Caco-2 (cell line): ENCODE measurements around the gene NFKB1. TPM values are rescaled to one million over a fixed set of nuclear protein-coding genes. Genes with fewer than 3 reads are reported as not detected.

Source experiments
- BruUV-seq: library from RNA; stranded (reverse); fragments of 400-500 nt; replicated peaks from 2 replicates; lab custom pipeline; 2021; lab: Mats Ljungman, UMichigan
- CTCF ChIA-PET: fragments of 300-600 bp; sonication (Branson Sonifier 250); formaldehyde crosslinking; loops from one replicate; lab custom pipeline; 2022; ENCODE audit warnings: antibody characterized with exemption; lab: Charles Lee
- POLR2A ChIA-PET: fragments of 300-600 bp; sonication (Branson Sonifier 250); formaldehyde crosslinking; loops from one replicate; lab custom pipeline; 2022; ENCODE audit warnings: antibody characterized with exemption; lab: Charles Lee
- DNase-seq, 2 experiments: peaks; one replicate each; pipeline versions ENCODE4 v3.0.0 to v3.0.0-alpha.2; 2020 to 2022
- H3K27me3 ChIP-seq: replicated peaks from 2 replicates; pipeline ENCODE4 v1.6.0; 2011; ENCODE audit warnings: low read length; ENCODE audit not compliant: control insufficient read depth, insufficient read depth
- H3K36me3 ChIP-seq: 2 replicates; pipeline ENCODE4 v1.5.1; 2011; ENCODE audit warnings: low read length; ENCODE audit not compliant: control insufficient read depth, insufficient read depth
- H3K4me1 ChIP-seq: fragments of 250-450 bp; sonication (Bioruptor Pico); 2 replicates; pipeline ENCODE4 v1.5.1; 2020; ENCODE audit warnings: mild to moderate bottlenecking
- H3K4me3 ChIP-seq: 2 replicates; pipeline ENCODE4 v1.5.1; 2011; ENCODE audit warnings: low read depth, mild to moderate bottlenecking, control low read depth, low read length
- H3K9me3 ChIP-seq: fragments of 250-450 bp; sonication (Bioruptor Pico); 2 replicates; pipeline ENCODE4 v1.5.1; 2020; ENCODE audit warnings: mild to moderate bottlenecking, moderate library complexity
- H3K27ac Mint-ChIP-seq: one replicate; pipeline ENCODE4 v1.8.0; 2022; ENCODE audit warnings: mixed read lengths; ENCODE audit not compliant: unreplicated experiment
- H3K27me3 Mint-ChIP-seq: one replicate; pipeline ENCODE4 v1.8.0; 2022; ENCODE audit warnings: mixed read lengths; ENCODE audit not compliant: insufficient read depth, unreplicated experiment
- H3K36me3 Mint-ChIP-seq: one replicate; pipeline ENCODE4 v1.8.0; 2022; ENCODE audit warnings: mild to moderate bottlenecking, mixed read lengths; ENCODE audit not compliant: insufficient read depth, unreplicated experiment
- H3K4me1 Mint-ChIP-seq: one replicate; pipeline ENCODE4 v1.8.0; 2022; ENCODE audit warnings: low read depth, mixed read lengths; ENCODE audit not compliant: unreplicated experiment
- H3K4me3 Mint-ChIP-seq: one replicate; pipeline ENCODE4 v1.8.0; 2022; ENCODE audit warnings: mild to moderate bottlenecking, moderate library complexity, mixed read lengths; ENCODE audit not compliant: unreplicated experiment
- H3K9me3 Mint-ChIP-seq: one replicate; pipeline ENCODE4 v1.8.0; 2022; ENCODE audit warnings: mixed read lengths; ENCODE audit not compliant: unreplicated experiment
- CTCF ChIP-seq, 2 experiments: fragments of 200-600 bp in 1 of 2; IDR thresholded peaks; 1 replicate in 1 of 2; 2 replicates in 1 of 2; pipeline versions ENCODE4 v1.5.1 to v1.8.0; 2011 to 2022; ENCODE audit warnings: antibody characterized with exemption in 1 of 2, control low read depth in 1 of 2, inconsistent platforms in 1 of 2, low read depth in 1 of 2, low read length in 1 of 2, mild to moderate bottlenecking in 1 of 2, moderate library complexity in 1 of 2; ENCODE audit not compliant: insufficient read depth in 1 of 2, severe bottlenecking in 1 of 2, unreplicated experiment in 1 of 2
- intact Hi-C: fragments of 100-400 bp; cut with micrococcal nuclease; formaldehyde crosslinking; loops from one replicate; pipeline ENCODE4 v1.10.0; 2022; ENCODE audit not compliant: unreplicated experiment
- total RNA-seq: library from RNA; stranded (reverse); gene quantifications from 2 replicates; pipeline ENCODE4 v1.2.3, GENCODE V29; 2022

Gene NFKB1
- total RNA-seq, 1 experiment from 2014 or later: 33.0 TPM

GRCh38 chr4:102541697-102542096, 40.5 kb downstream of the NFKB1 start:
- no peak overlapping the region for H3K4me3 ChIP-seq
- Mint-ChIP-seq H3K4me1 (peaks cover 4% of the 10 kb centered on the region), H3K27me3 (no peaks in the 10 kb centered on the region), H3K4me3 (no peak overlapping the region), H3K27ac (no peak overlapping the region), H3K36me3 (peaks cover 9% of the 10 kb centered on the region), H3K9me3 (no peaks in the 10 kb centered on the region)
- no peak for TF ChIP-seq CTCF (IDR thresholded peaks at IDR 0.05; ENCODE audit: insufficient read depth in 1 of 2, low read depth in 1 of 2, low read length in 1 of 2, severe bottlenecking in 1 of 2, unreplicated experiment in 1 of 2)
- H3K9me3 ChIP-seq: no peaks in the 10 kb centered on the region
- no peaks in the 10 kb centered on the region for H3K27me3 ChIP-seq
- ChIA-PET CTCF (no interaction called here), POLR2A (no interaction called here)
- peak in 1 of 2 experiments; percentile 5 for DNase-seq
- peaks cover 7% of the 10 kb centered on the region for H3K4me1 ChIP-seq
- H3K36me3 ChIP-seq: no peaks in the 10 kb centered on the region
- BruUV-seq: no TSS peak
- intact Hi-C loops: no loop called here

- Histone ChIP-seq H3K9me3 (no peaks in the 10 kb centered on the region), H3K4me1 (peaks cover 11% of the 10 kb centered on the region), H3K4me3 (no peak overlapping the region), H3K27me3 (no peaks in the 10 kb centered on the region), H3K36me3 (no peaks in the 10 kb centered on the region)
- no TSS peak for BruUV-seq
- no peak for TF ChIP-seq CTCF (IDR thresholded peaks at IDR 0.05; ENCODE audit: insufficient read depth in 1 of 2, low read depth in 1 of 2, low read length in 1 of 2, severe bottlenecking in 1 of 2, unreplicated experiment in 1 of 2)
- Mint-ChIP-seq H3K27ac (peak overlapping the region; percentile 17), H3K4me1 (peaks cover 6% of the 10 kb centered on the region), H3K36me3 (peaks cover 11% of the 10 kb centered on the region), H3K27me3 (no peaks in the 10 kb centered on the region), H3K4me3 (no peak overlapping the region), H3K9me3 (no peaks in the 10 kb centered on the region)
- intact Hi-C loops: no loop called here
- ChIA-PET POLR2A (no interaction called here), CTCF (no interaction called here)
- no peak for DNase-seq
These were observed 42.1 kb downstream of the NFKB1 start for GRCh38 chr4:102543030-102543928.

- Histone ChIP-seq H3K36me3 (no peaks in the 10 kb centered on the region), H3K4me3 (no peak overlapping the region), H3K4me1 (peaks cover 11% of the 10 kb centered on the region), H3K9me3 (no peaks in the 10 kb centered on the region), H3K27me3 (no peaks in the 10 kb centered on the region)
- Mint-ChIP-seq H3K4me3 (no peak overlapping the region), H3K4me1 (peaks cover 6% of the 10 kb centered on the region), H3K9me3 (no peaks in the 10 kb centered on the region), H3K36me3 (peaks cover 17% of the 10 kb centered on the region), H3K27ac (no peak overlapping the region), H3K27me3 (no peaks in the 10 kb centered on the region)
- POLR2A ChIA-PET: no interaction called here
- TF ChIP-seq CTCF (IDR thresholded peaks at IDR 0.05; ENCODE audit: insufficient read depth in 1 of 2, low read depth in 1 of 2, low read length in 1 of 2, severe bottlenecking in 1 of 2, unreplicated experiment in 1 of 2): no peak
- no TSS peak for BruUV-seq
- intact Hi-C loops: no loop called here
- CTCF ChIA-PET: no interaction called here
- DNase-seq: no peak
These were observed 45.5 kb downstream of the NFKB1 start for GRCh38 chr4:102546635-102547034.
